Measurements from ENCODE around the gene TMEM38B.

The TMEM38B gene, protein sequence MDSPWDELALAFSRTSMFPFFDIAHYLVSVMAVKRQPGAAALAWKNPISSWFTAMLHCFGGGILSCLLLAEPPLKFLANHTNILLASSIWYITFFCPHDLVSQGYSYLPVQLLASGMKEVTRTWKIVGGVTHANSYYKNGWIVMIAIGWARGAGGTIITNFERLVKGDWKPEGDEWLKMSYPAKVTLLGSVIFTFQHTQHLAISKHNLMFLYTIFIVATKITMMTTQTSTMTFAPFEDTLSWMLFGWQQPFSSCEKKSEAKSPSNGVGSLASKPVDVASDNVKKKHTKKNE

GRCh38 chr9:105694190-105694847 lies at the start of gene TMEM38B:
Gene TMEM38B, plus strand, starts transcription at chr9:105694541. Its CDS starts 120 bp downstream, at chr9:105694661.
- no peaks in the 10 kb centered on the region for H3K36me3 Mint-ChIP-seq (ENCODE audit: low read depth)
- H3K9me3 Mint-ChIP-seq = no peaks in the 10 kb centered on the region
- peaks cover 23% of the 10 kb centered on the region for H3K27me3 Mint-ChIP-seq
- peak within 1 kb of the TSS; percentile 89 for H3K4me3 Mint-ChIP-seq
- peaks cover 34% of the 10 kb centered on the region for H3K4me1 Mint-ChIP-seq (ENCODE audit: low read depth)
- H3K27ac Mint-ChIP-seq = peak within 1 kb of the TSS; percentile 60

DNA sequence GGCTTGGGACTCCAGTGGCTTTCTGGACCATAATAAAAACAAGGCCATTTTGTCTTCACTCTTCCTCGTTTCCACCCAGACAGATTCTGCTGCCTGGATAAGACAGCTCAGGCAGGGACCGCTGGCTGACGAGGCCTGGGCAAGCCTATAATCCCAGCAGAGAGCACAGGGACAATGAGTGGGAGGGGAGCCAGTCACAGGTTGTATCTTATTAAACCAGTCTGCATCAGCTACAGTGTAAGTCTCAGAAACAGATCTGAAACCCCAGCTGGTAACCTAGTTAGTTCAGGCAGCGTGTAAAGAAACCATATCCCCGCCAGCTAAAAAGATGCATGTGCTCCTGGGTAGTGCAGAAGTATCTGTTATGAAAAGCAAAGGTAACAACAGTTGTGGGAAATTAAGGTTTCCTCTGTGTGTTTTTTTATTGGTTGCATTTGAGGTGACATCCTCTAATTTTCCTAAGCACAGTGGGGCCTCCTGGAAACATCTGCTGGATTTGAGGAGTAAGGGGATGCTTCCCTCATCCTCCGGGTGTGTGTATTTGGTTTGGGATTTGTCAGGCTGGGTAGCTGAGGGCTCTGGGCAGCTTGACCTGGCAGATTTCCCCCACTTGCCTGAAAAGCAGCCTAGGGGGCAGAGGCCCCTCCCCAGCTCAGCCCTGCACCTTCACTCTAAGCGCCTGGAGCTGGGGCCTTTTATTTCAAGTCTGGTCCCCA lies 47.3 kb upstream of the TMEM38B start:
- Mint-ChIP-seq H3K36me3 (ENCODE audit: low read depth) (no peaks in the 10 kb centered on the region), H3K4me3 (no peak overlapping the region), H3K4me1 (ENCODE audit: low read depth) (no peaks in the 10 kb centered on the region), H3K27me3 (no peaks in the 10 kb centered on the region), H3K9me3 (no peaks in the 10 kb centered on the region), H3K27ac (no peak overlapping the region)

DNA sequence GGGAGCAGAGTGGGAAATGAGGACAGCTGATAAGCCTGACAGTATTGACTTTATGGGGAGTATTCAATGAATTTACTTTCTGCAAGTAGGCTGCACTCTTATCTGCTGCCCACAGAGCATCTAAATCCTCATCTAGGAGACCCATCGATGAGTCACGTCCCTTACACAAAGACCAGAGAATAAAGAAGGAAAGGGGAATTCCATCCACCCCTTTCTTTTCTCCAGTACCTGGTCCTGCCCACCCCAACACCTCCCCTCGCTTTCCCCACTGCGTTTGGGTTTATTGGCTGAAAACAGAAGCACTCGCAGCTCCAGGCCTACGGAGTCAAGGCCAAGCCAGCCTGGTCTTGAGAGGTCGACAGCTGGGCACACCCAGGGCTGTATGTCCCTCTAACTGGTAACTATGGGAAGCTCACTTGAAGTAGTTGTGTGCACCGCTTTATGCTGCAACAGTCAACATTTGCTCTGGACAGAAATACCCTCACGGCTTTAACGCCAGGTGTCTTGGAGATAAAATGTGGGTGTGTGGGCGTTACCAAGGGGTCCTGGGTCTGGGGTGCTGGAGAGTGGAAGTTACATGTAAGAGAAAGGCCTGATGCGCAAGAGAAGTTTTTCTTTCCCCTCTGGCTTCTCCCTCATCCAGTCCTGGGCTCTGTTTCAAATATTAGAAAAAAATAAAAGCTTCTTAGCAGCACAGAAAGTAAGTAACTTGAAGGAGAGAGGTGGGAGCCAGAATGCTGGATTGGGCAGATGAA lies 46.6 kb upstream of the TMEM38B start:
- Mint-ChIP-seq H3K36me3 (ENCODE audit: low read depth) (no peaks in the 10 kb centered on the region), H3K9me3 (no peaks in the 10 kb centered on the region), H3K27ac (no peak overlapping the region), H3K27me3 (no peaks in the 10 kb centered on the region), H3K4me1 (ENCODE audit: low read depth) (no peaks in the 10 kb centered on the region), H3K4me3 (no peak overlapping the region)

- peaks cover 5% of the 10 kb centered on the region for H3K4me1 Mint-ChIP-seq (ENCODE audit: low read depth)
- H3K27me3 Mint-ChIP-seq = peaks cover 16% of the 10 kb centered on the region
- H3K9me3 Mint-ChIP-seq = no peaks in the 10 kb centered on the region
- H3K36me3 Mint-ChIP-seq (ENCODE audit: low read depth) = no peaks in the 10 kb centered on the region
- H3K4me3 Mint-ChIP-seq = no peak overlapping the region
- H3K27ac Mint-ChIP-seq = no peak overlapping the region
Observed at GRCh38 chr9:105651806-105652205, 42.5 kb upstream of the TMEM38B start.

- H3K27ac Mint-ChIP-seq = no peak overlapping the region
- H3K4me1 Mint-ChIP-seq (ENCODE audit: low read depth) = peaks cover 8% of the 10 kb centered on the region
- no peaks in the 10 kb centered on the region for H3K9me3 Mint-ChIP-seq
- peak overlapping the region; percentile 73 for H3K4me3 Mint-ChIP-seq
- no peaks in the 10 kb centered on the region for H3K36me3 Mint-ChIP-seq (ENCODE audit: low read depth)
- peaks cover 36% of the 10 kb centered on the region for H3K27me3 Mint-ChIP-seq
Observed at GRCh38 chr9:105656131-105656921, 38.0 kb upstream of the TMEM38B start.

- H3K36me3 Mint-ChIP-seq (ENCODE audit: low read depth) = no peaks in the 10 kb centered on the region
- peaks cover 14% of the 10 kb centered on the region for H3K4me1 Mint-ChIP-seq (ENCODE audit: low read depth)
- H3K4me3 Mint-ChIP-seq = no peak overlapping the region
- peaks cover 36% of the 10 kb centered on the region for H3K27me3 Mint-ChIP-seq
- H3K9me3 Mint-ChIP-seq = no peaks in the 10 kb centered on the region
- H3K27ac Mint-ChIP-seq = no peak overlapping the region
Observed at GRCh38 chr9:105658351-105658750, 36.0 kb upstream of the TMEM38B start.

GRCh38 chr9:105661011-105661410 lies 33.3 kb upstream of the TMEM38B start:
- H3K27me3 Mint-ChIP-seq = peaks cover 26% of the 10 kb centered on the region
- H3K9me3 Mint-ChIP-seq = no peaks in the 10 kb centered on the region
- peaks cover 14% of the 10 kb centered on the region for H3K4me1 Mint-ChIP-seq (ENCODE audit: low read depth)
- H3K36me3 Mint-ChIP-seq (ENCODE audit: low read depth) = no peaks in the 10 kb centered on the region
- H3K4me3 Mint-ChIP-seq = no peak overlapping the region
- H3K27ac Mint-ChIP-seq = no peak overlapping the region

GRCh38 chr9:105662184-105663104 lies 31.9 kb upstream of the TMEM38B start, which contains the start of gene TAL2:
Gene TAL2, plus strand, starts transcription at chr9:105662457. Its CDS starts 40 bp downstream, at chr9:105662497.
- no peaks in the 10 kb centered on the region for H3K9me3 Mint-ChIP-seq
- no peaks in the 10 kb centered on the region for H3K36me3 Mint-ChIP-seq (ENCODE audit: low read depth)
- H3K4me3 Mint-ChIP-seq = no peak within 1 kb of the TSS
- peaks cover 5% of the 10 kb centered on the region for H3K4me1 Mint-ChIP-seq (ENCODE audit: low read depth)
- no peak within 1 kb of the TSS for H3K27ac Mint-ChIP-seq
- peaks cover 14% of the 10 kb centered on the region for H3K27me3 Mint-ChIP-seq

GRCh38 chr9:105663914-105664313 lies 30.4 kb upstream of the TMEM38B start:
- Mint-ChIP-seq H3K9me3 (no peaks in the 10 kb centered on the region), H3K36me3 (ENCODE audit: low read depth) (no peaks in the 10 kb centered on the region), H3K4me1 (ENCODE audit: low read depth) (peaks cover 5% of the 10 kb centered on the region), H3K27me3 (peaks cover 11% of the 10 kb centered on the region), H3K4me3 (no peak overlapping the region), H3K27ac (no peak overlapping the region)

GRCh38 chr9:105667867-105668266 lies 26.5 kb upstream of the TMEM38B start:
- Mint-ChIP-seq H3K4me1 (ENCODE audit: low read depth) (peaks cover 3% of the 10 kb centered on the region), H3K4me3 (no peak overlapping the region), H3K27ac (no peak overlapping the region), H3K36me3 (ENCODE audit: low read depth) (no peaks in the 10 kb centered on the region), H3K27me3 (peaks cover 11% of the 10 kb centered on the region), H3K9me3 (no peaks in the 10 kb centered on the region)

- no peaks in the 10 kb centered on the region for H3K9me3 Mint-ChIP-seq
Observed at GRCh38 chr9:105670315-105670714, 24.0 kb upstream of the TMEM38B start.

DNA sequence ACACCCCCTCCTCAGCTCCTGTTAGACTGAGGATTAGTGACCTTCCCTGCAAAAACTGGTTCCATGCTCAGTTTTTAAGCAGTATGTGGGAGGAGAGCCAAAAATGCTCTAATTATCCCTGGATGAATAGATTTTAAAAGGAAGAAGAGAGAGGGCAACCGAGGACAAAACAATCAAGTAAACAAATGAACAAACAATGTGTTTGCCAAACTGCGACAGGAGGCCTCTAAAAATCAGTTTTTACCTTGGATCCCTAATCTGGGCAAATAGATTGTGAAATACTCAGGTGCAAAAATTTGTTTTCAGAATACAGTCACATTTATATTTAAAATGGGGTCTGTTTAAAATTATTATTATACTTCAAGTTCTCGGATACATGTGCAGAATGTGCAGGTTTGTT lies 23.6 kb upstream of the TMEM38B start:
- Mint-ChIP-seq H3K9me3 (no peaks in the 10 kb centered on the region), H3K4me3 (no peak overlapping the region), H3K36me3 (ENCODE audit: low read depth) (no peaks in the 10 kb centered on the region), H3K27me3 (peaks cover 18% of the 10 kb centered on the region), H3K27ac (no peak overlapping the region), H3K4me1 (ENCODE audit: low read depth) (peaks cover 8% of the 10 kb centered on the region)

More at GRCh38 chr9:105670315-105670714, 24.0 kb upstream of the TMEM38B start:
- Mint-ChIP-seq H3K27me3 (peaks cover 18% of the 10 kb centered on the region), H3K27ac (no peak overlapping the region), H3K4me1 (ENCODE audit: low read depth) (peaks cover 8% of the 10 kb centered on the region), H3K36me3 (ENCODE audit: low read depth) (no peaks in the 10 kb centered on the region), H3K4me3 (no peak overlapping the region)

- no peaks in the 10 kb centered on the region for H3K36me3 Mint-ChIP-seq (ENCODE audit: low read depth)
- H3K27me3 Mint-ChIP-seq = peaks cover 16% of the 10 kb centered on the region
- peak overlapping the region; percentile 49 for H3K27ac Mint-ChIP-seq
Observed at GRCh38 chr9:105672711-105673234, 21.6 kb upstream of the TMEM38B start.

More at GRCh38 chr9:105672711-105673234, 21.6 kb upstream of the TMEM38B start:
- Mint-ChIP-seq H3K4me1 (ENCODE audit: low read depth) (peaks cover 8% of the 10 kb centered on the region), H3K9me3 (no peaks in the 10 kb centered on the region), H3K4me3 (no peak overlapping the region)
